ENCODE results near the gene UNC13B.

DNA sequence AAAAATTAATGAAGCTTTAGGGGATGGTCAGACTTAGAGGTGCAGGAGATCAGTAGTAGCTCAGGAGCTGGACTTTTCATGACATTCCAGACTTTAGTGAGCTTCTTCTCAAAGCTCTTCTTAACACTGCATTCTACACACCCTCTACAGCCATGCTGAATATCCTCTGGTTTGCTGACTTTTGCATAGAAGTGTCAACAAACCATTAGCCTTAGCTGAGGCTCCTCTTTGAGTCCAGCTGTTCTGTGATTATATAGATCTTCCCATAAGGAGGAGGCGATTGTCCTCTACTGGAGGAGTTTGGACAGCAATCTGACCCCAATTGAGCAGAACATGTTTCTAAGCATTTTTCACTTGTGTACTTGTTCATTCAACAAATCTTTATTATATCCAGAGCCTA is 253.1 kb downstream of the UNC13B start:
- TF ChIP-seq ZSCAN4 (tag by site-specific recombination; IDR thresholded peaks at IDR 0.05) (no peak), KLF10 (tag by site-specific recombination; IDR thresholded peaks at IDR 0.05) (no peak), CTCF (tag by site-specific recombination; IDR thresholded peaks at IDR 0.05) (no peak), ZSCAN5A (tag by site-specific recombination; IDR thresholded peaks at IDR 0.05) (no peak), ZSCAN18 (tag by site-specific recombination; IDR thresholded peaks at IDR 0.05) (no peak), INSM2 (tag by site-specific recombination; IDR thresholded peaks at IDR 0.05) (no peak), ZNF155 (tag by site-specific recombination; IDR thresholded peaks at IDR 0.05) (no peak)
